SKM-1 (cell line): ENCODE measurements around the gene PRRT4.

Experiments
- DNase-seq: peaks from one replicate; lab custom pipeline; 2025; ENCODE audit not compliant: unreplicated experiment; lab: John Stamatoyannopoulos, UW

PRRT4 gene

GRCh38 chr7:128349466-128349825, 12.0 kb downstream of the PRRT4 start:
- DNase-seq: no peak

- DNase-seq: peak; percentile 33
Observed at GRCh38 chr7:128347647-128348097, 13.8 kb downstream of the PRRT4 start.

DNA sequence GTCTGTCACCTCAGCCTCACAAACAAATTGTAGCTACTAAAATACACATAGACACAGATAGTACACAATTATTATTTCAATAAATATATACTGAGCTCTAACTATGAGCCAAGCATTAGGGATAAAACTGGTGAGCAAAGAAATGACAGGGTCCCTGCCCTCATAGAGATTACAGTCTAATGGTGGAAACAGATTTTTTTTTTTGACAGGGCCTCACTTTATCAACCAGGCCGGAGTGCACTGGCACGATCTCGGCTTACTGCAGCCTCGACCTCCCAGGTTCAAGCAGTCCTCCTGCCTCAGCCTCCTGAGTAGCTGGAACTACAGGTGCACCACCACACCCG, 17.1 kb downstream of the PRRT4 start:
- DNase-seq: no peak

GRCh38 chr7:128343554-128344430, 17.7 kb downstream of the PRRT4 start, which contains the start of gene RBM28:
TSS of gene RBM28 (minus strand) at chr7:128343908. CDS start at chr7:128343793, 115 bp downstream.
- peak; percentile 85 for DNase-seq

GRCh38 chr7:128341733-128342132, 19.8 kb downstream of the PRRT4 start:
- no peak for DNase-seq

DNA sequence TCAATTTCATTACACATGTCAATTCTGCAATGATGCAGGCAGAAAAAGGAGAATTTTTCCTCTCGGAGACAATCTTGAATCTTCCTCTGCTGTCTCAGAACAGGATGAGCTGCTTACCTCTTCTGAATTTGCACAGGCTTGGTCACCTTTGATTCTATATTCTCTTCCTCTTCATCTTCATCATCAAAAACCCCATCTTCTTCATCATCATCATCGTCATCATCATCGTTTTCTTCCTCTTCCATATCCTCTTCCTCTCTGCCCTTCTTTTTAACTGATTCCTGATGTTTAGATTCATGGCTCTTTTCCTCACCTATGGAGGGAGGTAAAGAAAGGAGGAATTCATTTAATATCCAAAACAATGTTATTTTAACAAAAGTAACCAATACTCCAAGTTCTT, 25.8 kb downstream of the PRRT4 start:
- DNase-seq: no peak

- DNase-seq: no peak
Observed at GRCh38 chr7:128324368-128324680, 37.2 kb downstream of the PRRT4 start.

DNA sequence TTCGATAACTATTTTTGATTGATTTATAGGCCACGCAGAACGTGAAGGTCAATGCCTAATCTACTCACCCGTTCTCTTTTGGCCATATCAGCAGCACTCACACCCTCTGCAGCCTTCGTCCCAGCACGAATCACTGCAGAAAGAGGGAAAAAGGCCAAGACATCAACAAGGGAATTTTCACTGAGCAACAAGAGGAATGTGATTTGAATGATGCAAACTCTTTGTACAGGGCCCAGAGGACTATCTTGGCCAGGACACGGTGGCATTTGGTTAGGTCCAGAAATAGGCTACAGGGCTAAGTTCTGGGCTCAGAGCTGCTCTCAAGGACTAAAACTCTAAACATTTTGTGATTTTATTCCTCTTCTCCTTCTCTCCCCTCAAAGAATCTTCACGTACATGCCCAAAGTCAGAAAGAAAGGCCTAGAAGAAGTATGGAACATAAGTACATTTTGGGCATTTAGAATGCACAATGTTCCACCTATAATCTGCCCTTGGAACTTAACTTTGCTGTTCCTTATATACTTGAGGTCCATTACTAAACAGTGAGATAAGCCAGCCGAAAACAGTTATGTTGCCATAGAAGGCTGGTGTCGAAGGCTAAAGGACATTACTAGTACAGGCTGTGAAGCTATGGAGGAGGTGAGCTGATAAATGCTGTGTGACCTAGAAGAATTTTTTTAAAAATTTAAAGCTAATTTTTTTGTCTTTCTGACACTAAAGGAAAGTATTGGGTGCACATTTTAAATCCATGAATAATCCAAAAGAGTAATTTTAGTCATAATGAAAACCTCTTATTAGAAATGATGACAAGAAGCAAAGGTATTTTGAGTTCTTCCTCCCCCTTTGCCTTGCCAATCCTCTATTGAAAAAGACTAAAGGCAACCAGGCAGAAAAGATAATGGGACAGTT, 37.8 kb downstream of the PRRT4 start:
- no peak for DNase-seq

DNA sequence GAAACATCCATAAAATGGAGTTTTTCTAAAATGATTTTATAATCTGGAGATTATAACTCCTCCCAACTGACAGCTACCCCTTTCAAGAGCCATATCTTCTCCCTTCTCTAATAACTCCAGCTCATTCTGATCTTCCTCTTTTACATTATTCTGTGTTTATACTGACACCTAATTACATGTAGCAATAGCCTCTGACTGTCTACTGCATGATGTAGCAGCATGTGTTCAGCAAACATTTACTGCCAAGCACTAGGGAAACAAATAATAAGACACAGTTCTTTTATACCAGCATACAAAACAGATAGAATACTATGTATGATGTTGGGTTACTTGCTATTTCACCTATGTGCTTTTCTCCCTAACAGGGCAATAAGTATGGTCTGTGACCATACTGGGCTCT, 38.5 kb downstream of the PRRT4 start:
- no peak for DNase-seq

DNA sequence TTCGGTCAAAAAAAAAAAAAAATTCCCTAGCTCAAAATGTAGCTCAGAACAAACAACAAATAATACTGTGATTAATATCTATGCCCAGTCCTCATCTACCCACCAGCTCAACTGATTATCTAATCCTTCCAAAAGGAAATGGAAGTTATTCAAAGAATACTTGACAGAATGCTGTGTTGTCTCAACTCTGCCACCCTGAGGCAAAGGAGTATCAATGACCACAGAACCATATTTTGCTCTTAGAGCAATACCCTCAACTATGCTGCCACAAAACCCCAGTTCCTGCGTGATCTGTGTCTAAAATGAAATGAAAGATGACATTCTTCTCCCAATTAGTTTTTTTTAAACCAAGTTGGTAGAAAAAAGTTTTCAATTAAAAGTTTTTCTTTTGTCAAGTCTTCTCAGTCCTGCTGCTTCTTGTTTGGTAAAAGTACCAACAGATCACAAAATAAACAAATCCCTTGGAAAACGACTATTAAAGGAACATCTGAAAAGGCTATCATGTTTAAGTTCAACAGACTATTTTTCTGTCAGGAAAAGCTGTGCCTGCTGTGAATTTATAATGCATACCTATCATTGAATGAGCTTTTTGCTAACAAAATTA, 39.3 kb downstream of the PRRT4 start:
- no peak for DNase-seq

- no peak for DNase-seq
Observed at GRCh38 chr7:128321044-128321422, 40.5 kb downstream of the PRRT4 start.

GRCh38 chr7:128318691-128319090, 42.8 kb downstream of the PRRT4 start:
- no peak for DNase-seq

GRCh38 chr7:128311013-128311412, 50.5 kb downstream of the PRRT4 start:
- no peak for DNase-seq

DNA sequence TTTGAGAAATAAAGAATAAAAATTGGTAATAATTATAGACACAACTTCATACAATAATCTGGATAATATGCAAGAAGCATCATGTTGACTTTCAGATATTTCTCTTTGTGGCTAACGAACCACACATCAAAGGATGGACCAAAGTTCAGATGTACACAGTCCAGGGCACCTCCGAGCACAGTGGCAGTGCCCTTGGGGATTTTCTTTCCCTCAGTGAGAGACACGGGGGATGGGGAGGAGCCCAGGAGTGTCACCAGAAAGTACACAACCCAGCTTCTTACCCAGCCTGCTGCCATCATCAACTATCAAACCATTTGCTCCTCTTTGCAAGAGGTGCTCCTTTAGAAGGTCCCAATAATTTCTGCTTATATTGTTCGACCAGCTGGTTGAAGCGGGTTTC, 51.0 kb downstream of the PRRT4 start:
- DNase-seq: no peak

- DNase-seq: no peak
Observed at GRCh38 chr7:128309976-128310375, 51.5 kb downstream of the PRRT4 start.

DNA sequence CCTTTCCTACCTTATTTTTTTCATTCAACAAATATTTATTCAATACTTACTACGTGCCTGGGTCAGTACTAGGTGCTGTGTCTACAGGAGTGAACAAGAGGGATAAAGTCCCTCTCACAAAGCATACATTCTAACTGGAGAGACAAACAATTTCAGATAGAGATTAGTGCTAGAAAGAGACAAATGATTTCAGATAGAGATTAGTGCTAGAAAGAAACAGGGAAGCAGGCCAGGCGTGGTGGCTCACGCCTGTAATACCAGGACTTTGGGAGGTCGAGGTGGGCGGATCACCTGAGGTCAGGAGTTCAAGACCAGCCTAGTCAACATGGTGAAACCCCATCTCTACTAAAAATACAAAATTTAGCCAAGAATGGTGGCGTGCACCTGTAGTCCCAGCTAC, 52.4 kb downstream of the PRRT4 start:
- DNase-seq: no peak

DNA sequence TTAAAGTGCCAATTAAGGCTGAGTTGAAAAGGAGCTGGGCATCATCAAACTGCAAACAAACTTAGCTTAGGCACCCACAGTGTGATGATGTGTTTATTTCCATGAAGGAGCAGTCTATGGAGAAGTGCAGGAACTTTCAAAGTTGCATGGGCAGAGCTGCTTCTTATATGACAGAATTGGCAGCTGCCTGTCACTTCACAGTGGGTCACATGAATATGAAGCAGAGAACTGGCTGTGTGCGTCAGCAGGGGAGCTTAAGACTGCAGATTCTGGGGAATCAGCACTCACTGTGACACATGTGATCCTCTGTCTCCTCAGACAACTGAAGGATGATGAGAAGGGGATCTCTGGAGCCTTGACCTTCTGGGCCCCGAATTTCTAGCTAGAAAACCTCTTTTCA, 54.4 kb downstream of the PRRT4 start:
- DNase-seq: no peak

DNA sequence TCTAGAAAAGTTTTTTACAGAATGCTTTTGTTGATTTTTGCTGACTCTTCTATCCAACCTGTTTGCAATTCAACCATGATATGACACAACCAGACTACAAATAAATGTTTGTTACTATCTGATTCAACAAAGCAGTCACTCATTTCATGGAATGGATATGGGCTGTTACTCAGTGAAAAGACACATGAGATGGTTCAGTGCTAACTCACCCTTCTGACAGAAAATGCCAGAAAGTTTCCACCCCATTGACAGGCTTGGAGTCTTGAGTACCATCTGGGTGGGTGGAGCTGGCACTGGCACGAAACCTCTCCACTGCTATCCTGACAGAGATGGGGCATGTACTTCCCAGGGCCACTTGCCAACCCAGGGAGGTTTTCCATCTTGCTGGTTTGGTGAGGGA, 57.3 kb downstream of the PRRT4 start:
- no peak for DNase-seq

- no peak for DNase-seq
Observed at GRCh38 chr7:128303643-128304042, 57.8 kb downstream of the PRRT4 start.

GRCh38 chr7:128303133-128303532, 58.4 kb downstream of the PRRT4 start:
- no peak for DNase-seq

GRCh38 chr7:128302139-128302538, 59.4 kb downstream of the PRRT4 start:
- DNase-seq: no peak
